OCI-LY1 (cell line): Measurements from ENCODE around the gene SEC61A2.

Experiments
- CTCF ChIP-seq: fragments of 200-600 bp; sonication (generic), shearing (Covaris generic); IDR thresholded peaks from 2 replicates; pipeline ENCODE4 v1.5.1; 2017; ENCODE audit warnings: mild to moderate bottlenecking, antibody characterized with exemption, low read length, moderate library complexity, mixed read lengths
- EZH2 ChIP-seq: fragments of 200-600 bp; sonication (generic), shearing (Covaris generic); IDR thresholded peaks from 2 replicates; pipeline ENCODE4 v1.8.0; 2017; ENCODE audit warnings: borderline replicate concordance, mixed run types, mild to moderate bottlenecking, antibody characterized with exemption, low read length, moderate library complexity, mixed read lengths

GRCh38 chr10:12208460-12208859 is 79.0 kb downstream of the SEC61A2 start:
- TF ChIP-seq CTCF (no peak), EZH2 (no peak)
